HepG2 (cell line): Measurements from ENCODE around the gene SRRT. TPM values are rescaled to one million over a fixed set of nuclear protein-coding genes. Genes with fewer than 3 reads are reported as not detected.

Experiments
- ARHGAP35 ChIP-seq: sonication (generic); formaldehyde crosslinking; IDR thresholded peaks from 2 replicates; pipeline ENCODE4 v1.9.0; 2022; ENCODE audit warnings: mild to moderate bottlenecking, inconsistent platforms, moderate library complexity, missing genetic modification reagents, borderline replicate concordance
- ISX ChIP-seq: sonication (generic); formaldehyde crosslinking; conservative IDR thresholded peaks from 2 replicates; pipeline ENCODE4 v1.5.0; 2020; ENCODE audit warnings: missing genetic modification reagents
- NFE2L1 ChIP-seq: sonication (generic); formaldehyde crosslinking; IDR thresholded peaks from 2 replicates; pipeline ENCODE4 v1.4.0; 2020; ENCODE audit warnings: missing genetic modification reagents, mild to moderate bottlenecking, borderline replicate concordance
- PTBP1 ChIP-seq: fragments of 200-400 bp; formaldehyde crosslinking; IDR thresholded peaks from 2 replicates; pipeline ENCODE4 v1.6.1; 2018; ENCODE audit warnings: low read length, low read depth; ENCODE audit not compliant: poor library complexity, severe bottlenecking
- TFDP1 ChIP-seq: IDR thresholded peaks from 2 replicates; pipeline ENCODE4 v1.6.1; 2016; ENCODE audit warnings: missing compliant biosample characterization, missing genetic modification reagents, borderline replicate concordance
- TOE1 ChIP-seq: sonication (generic); formaldehyde crosslinking; IDR thresholded peaks from 2 replicates; pipeline ENCODE4 v1.4.0; 2020; ENCODE audit warnings: mild to moderate bottlenecking, missing genetic modification reagents
- YEATS4 ChIP-seq: sonication (generic); formaldehyde crosslinking; IDR thresholded peaks from 2 replicates; pipeline ENCODE4 v1.4.0; 2020; ENCODE audit warnings: missing genetic modification reagents, borderline replicate concordance
- ZNF225 ChIP-seq: sonication (generic); formaldehyde crosslinking; IDR thresholded peaks from 2 replicates; pipeline ENCODE4 v1.4.0; 2020; ENCODE audit warnings: mild to moderate bottlenecking, missing genetic modification reagents
- ZNF296 ChIP-seq: sonication (generic); formaldehyde crosslinking; conservative IDR thresholded peaks from 2 replicates; pipeline ENCODE4 v1.5.0; 2020; ENCODE audit warnings: mild to moderate bottlenecking, missing genetic modification reagents
- polyA plus RNA-seq, 8 experiments: library from polyadenylated mRNA; depleted of rRNA in 3 of 8; stranded (reverse) in 7 of 8; unstranded in 1 of 8; fragments of >200 nt; fragmentation: Illumina TruSeq in 4 of 8; extraction: Trizol in 4 of 8; gene quantifications; 2 replicates each; pipeline versions ENCODE4 v1.2.1 to v1.2.3, GENCODE V29; 2011 to 2016; ENCODE audit warnings: low read depth in 4 of 8, missing spikeins in 1 of 8, mixed read lengths in 1 of 8; ENCODE audit not compliant: insufficient read depth in 1 of 8
- total RNA-seq, 5 experiments: library from RNA; depleted of rRNA; stranded (reverse); fragments of >200 nt; fragmentation: Illumina TruSeq; extraction: Trizol; gene quantifications; 2 replicates each; pipeline ENCODE4 v1.2.3, GENCODE V29; 2016; ENCODE audit warnings: low read depth in 1 of 5
- TF ChIP-seq, protein P1 (sequence below): IDR thresholded peaks from 2 replicates; pipeline ENCODE4 v1.6.1; 2016; ENCODE audit warnings: missing compliant biosample characterization, missing genetic modification reagents, borderline replicate concordance
- TF ChIP-seq, protein P2 (sequence below): sonication (generic); formaldehyde crosslinking; IDR thresholded peaks from 2 replicates; pipeline ENCODE4 v1.4.0; 2020; ENCODE audit warnings: missing genetic modification reagents
- TF ChIP-seq, protein P3 (sequence below): sonication (generic); formaldehyde crosslinking; IDR thresholded peaks from 2 replicates; pipeline ENCODE4 v1.5.0; 2020; ENCODE audit warnings: missing genetic modification reagents
- TF ChIP-seq, protein P4 (sequence below): sonication (generic); formaldehyde crosslinking; IDR thresholded peaks from 2 replicates; pipeline ENCODE4 v1.8.0; 2022; ENCODE audit warnings: mild to moderate bottlenecking, missing genetic modification reagents, moderate library complexity

SRRT gene
- total and polyA plus RNA-seq, 2 of the 13 experiments (the other 11 are each of a cell fraction or from before 2014, with no cell fraction given) = 26.2 to 106 TPM

DNA sequence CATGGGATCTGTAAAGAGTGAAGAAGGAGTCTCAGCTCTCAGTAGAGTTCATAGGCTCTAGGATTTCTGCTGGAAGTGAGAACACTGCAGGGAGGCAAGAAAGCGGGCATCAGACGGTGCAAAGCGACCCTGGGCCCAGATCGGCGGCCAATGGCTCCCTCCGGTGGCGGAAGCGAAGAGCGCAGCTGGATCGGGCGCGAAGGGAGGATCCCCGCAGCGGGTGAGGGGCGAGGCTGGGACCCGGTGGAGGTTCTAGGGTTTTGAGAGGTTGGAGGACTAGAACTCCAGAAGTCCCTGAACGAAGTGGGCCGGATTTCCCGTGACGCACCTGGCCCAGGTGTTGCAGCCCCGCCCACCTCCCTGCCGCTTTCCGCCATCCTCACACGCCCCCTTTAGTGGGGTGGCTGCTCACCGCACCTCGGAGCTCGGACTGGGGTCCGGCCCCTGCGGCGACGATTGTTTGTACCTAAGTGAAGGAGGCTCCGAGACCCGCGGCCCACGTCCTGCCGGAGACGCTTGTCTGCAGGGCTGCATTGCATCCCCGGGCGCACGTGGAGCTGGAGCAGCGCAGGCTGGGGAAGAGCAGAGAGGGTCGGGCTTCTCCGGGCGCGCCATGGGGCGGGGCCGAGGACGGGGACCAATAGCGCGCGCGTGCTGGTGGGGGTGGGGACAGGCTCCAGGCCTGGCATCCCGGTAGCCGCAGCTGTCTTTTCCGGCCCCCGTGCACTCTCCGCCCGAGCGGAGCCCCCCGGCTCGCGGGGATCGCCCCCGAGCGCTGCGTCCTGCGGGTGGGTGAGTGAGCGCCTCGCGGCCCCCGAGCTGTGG is 22.6 kb upstream of the SRRT start, which contains the start of gene SLC12A9 (continued):
- TF ChIP-seq TFDP1 = no peak
- no peak for TF ChIP-seq NFE2L1
- TF ChIP-seq, protein P1, sequence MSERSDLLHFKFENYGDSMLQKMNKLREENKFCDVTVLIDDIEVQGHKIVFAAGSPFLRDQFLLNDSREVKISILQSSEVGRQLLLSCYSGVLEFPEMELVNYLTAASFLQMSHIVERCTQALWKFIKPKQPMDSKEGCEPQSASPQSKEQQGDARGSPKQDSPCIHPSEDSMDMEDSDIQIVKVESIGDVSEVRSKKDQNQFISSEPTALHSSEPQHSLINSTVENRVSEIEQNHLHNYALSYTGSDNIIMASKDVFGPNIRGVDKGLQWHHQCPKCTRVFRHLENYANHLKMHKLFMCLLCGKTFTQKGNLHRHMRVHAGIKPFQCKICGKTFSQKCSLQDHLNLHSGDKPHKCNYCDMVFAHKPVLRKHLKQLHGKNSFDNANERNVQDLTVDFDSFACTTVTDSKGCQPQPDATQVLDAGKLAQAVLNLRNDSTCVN (CRISPR knock-in tag) = no peak
- peak; percentile 60; the same call in 1 of the 2 replicates for TF ChIP-seq ARHGAP35 (CRISPR knock-in tag)
- TF ChIP-seq, protein P2, sequence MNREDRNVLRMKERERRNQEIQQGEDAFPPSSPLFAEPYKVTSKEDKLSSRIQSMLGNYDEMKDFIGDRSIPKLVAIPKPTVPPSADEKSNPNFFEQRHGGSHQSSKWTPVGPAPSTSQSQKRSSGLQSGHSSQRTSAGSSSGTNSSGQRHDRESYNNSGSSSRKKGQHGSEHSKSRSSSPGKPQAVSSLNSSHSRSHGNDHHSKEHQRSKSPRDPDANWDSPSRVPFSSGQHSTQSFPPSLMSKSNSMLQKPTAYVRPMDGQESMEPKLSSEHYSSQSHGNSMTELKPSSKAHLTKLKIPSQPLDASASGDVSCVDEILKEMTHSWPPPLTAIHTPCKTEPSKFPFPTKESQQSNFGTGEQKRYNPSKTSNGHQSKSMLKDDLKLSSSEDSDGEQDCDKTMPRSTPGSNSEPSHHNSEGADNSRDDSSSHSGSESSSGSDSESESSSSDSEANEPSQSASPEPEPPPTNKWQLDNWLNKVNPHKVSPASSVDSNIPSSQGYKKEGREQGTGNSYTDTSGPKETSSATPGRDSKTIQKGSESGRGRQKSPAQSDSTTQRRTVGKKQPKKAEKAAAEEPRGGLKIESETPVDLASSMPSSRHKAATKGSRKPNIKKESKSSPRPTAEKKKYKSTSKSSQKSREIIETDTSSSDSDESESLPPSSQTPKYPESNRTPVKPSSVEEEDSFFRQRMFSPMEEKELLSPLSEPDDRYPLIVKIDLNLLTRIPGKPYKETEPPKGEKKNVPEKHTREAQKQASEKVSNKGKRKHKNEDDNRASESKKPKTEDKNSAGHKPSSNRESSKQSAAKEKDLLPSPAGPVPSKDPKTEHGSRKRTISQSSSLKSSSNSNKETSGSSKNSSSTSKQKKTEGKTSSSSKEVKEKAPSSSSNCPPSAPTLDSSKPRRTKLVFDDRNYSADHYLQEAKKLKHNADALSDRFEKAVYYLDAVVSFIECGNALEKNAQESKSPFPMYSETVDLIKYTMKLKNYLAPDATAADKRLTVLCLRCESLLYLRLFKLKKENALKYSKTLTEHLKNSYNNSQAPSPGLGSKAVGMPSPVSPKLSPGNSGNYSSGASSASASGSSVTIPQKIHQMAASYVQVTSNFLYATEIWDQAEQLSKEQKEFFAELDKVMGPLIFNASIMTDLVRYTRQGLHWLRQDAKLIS = no peak
- no peak for TF ChIP-seq ISX (CRISPR knock-in tag)
- TF ChIP-seq, protein P3, sequence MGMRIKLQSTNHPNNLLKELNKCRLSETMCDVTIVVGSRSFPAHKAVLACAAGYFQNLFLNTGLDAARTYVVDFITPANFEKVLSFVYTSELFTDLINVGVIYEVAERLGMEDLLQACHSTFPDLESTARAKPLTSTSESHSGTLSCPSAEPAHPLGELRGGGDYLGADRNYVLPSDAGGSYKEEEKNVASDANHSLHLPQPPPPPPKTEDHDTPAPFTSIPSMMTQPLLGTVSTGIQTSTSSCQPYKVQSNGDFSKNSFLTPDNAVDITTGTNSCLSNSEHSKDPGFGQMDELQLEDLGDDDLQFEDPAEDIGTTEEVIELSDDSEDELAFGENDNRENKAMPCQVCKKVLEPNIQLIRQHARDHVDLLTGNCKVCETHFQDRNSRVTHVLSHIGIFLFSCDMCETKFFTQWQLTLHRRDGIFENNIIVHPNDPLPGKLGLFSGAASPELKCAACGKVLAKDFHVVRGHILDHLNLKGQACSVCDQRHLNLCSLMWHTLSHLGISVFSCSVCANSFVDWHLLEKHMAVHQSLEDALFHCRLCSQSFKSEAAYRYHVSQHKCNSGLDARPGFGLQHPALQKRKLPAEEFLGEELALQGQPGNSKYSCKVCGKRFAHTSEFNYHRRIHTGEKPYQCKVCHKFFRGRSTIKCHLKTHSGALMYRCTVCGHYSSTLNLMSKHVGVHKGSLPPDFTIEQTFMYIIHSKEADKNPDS = no peak
- TF ChIP-seq YEATS4 (CRISPR knock-in tag) = peak; percentile 83
- no peak; the same call in 1 of the 2 replicates for TF ChIP-seq ZNF225 (CRISPR knock-in tag)
- TF ChIP-seq PTBP1 = no peak
- no peak for TF ChIP-seq ZNF296 (CRISPR knock-in tag)
- TF ChIP-seq, protein P4, sequence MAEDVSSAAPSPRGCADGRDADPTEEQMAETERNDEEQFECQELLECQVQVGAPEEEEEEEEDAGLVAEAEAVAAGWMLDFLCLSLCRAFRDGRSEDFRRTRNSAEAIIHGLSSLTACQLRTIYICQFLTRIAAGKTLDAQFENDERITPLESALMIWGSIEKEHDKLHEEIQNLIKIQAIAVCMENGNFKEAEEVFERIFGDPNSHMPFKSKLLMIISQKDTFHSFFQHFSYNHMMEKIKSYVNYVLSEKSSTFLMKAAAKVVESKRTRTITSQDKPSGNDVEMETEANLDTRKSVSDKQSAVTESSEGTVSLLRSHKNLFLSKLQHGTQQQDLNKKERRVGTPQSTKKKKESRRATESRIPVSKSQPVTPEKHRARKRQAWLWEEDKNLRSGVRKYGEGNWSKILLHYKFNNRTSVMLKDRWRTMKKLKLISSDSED (CRISPR knock-in tag) = no peak
- TF ChIP-seq TOE1 = no peak
